ENCODE results near the gene ARID3C.

ARID3C gene

GRCh38 chr9:34629491-34629808 is 584 bp upstream of the ARID3C start:
- Histone ChIP-seq H3K4me3 (ENCODE audit: insufficient read depth, low read depth, low read length) (no peak overlapping the region), H3K9me3 (ENCODE audit: control insufficient read depth, low read length) (no peaks in the 10 kb centered on the region), H3K4me1 (ENCODE audit: control insufficient read depth, insufficient read depth, low read length) (peaks cover 23% of the 10 kb centered on the region), H3K27ac (ENCODE audit: insufficient read depth, low read depth, low read length, poor library complexity, severe bottlenecking) (no peak overlapping the region), H3K36me3 (ENCODE audit: control insufficient read depth, insufficient read depth, low read length) (no peaks in the 10 kb centered on the region), H3K27me3 (ENCODE audit: control insufficient read depth, insufficient read depth, low read length, poor library complexity, severe bottlenecking) (peaks cover 72% of the 10 kb centered on the region)
- 42 to 44% methylated on average over 5 of the region's 5 CpGs for WGBS, 2 experiments

- H3K4me1 ChIP-seq (ENCODE audit: control insufficient read depth, insufficient read depth, low read length): peaks cover 22% of the 10 kb centered on the region
- H3K9me3 ChIP-seq (ENCODE audit: control insufficient read depth, low read length): no peaks in the 10 kb centered on the region
- peak overlapping the region; percentile 18 for H3K4me3 ChIP-seq (ENCODE audit: insufficient read depth, low read depth, low read length)
- H3K36me3 ChIP-seq (ENCODE audit: control insufficient read depth, insufficient read depth, low read length): no peaks in the 10 kb centered on the region
- WGBS, 2 experiments: 62 to 65% methylated on average over 20 of the region's 20 CpGs
- no peak overlapping the region for H3K27ac ChIP-seq (ENCODE audit: insufficient read depth, low read depth, low read length, poor library complexity, severe bottlenecking)
- H3K27me3 ChIP-seq (ENCODE audit: control insufficient read depth, insufficient read depth, low read length, poor library complexity, severe bottlenecking): peaks cover 86% of the 10 kb centered on the region
These were observed 880 bp downstream of the ARID3C start for GRCh38 chr9:34627716-34628655.

- peaks cover 79% of the 10 kb centered on the region for H3K27me3 ChIP-seq (ENCODE audit: control insufficient read depth, insufficient read depth, low read length, poor library complexity, severe bottlenecking)
These were observed 3.7 kb downstream of the ARID3C start for GRCh38 chr9:34625186-34625486.

GRCh38 chr9:34624475-34625185 is 4.2 kb downstream of the ARID3C start:
- 21 to 22% methylated on average over 39 of the region's 39 CpGs for WGBS, 2 experiments
- no peak overlapping the region for H3K4me3 ChIP-seq (ENCODE audit: insufficient read depth, low read depth, low read length)
- H3K27ac ChIP-seq (ENCODE audit: insufficient read depth, low read depth, low read length, poor library complexity, severe bottlenecking): peak overlapping the region; percentile 76
- peaks cover 23% of the 10 kb centered on the region for H3K4me1 ChIP-seq (ENCODE audit: control insufficient read depth, insufficient read depth, low read length)
- H3K36me3 ChIP-seq (ENCODE audit: control insufficient read depth, insufficient read depth, low read length): no peaks in the 10 kb centered on the region
- no peaks in the 10 kb centered on the region for H3K9me3 ChIP-seq (ENCODE audit: control insufficient read depth, low read length)
- H3K27me3 ChIP-seq (ENCODE audit: control insufficient read depth, insufficient read depth, low read length, poor library complexity, severe bottlenecking): peaks cover 74% of the 10 kb centered on the region

More at GRCh38 chr9:34625186-34625486, 3.7 kb downstream of the ARID3C start:
- no peak overlapping the region for H3K4me3 ChIP-seq (ENCODE audit: insufficient read depth, low read depth, low read length)
- H3K4me1 ChIP-seq (ENCODE audit: control insufficient read depth, insufficient read depth, low read length): peaks cover 22% of the 10 kb centered on the region
- H3K36me3 ChIP-seq (ENCODE audit: control insufficient read depth, insufficient read depth, low read length): no peaks in the 10 kb centered on the region
- H3K9me3 ChIP-seq (ENCODE audit: control insufficient read depth, low read length): no peaks in the 10 kb centered on the region
- H3K27ac ChIP-seq (ENCODE audit: insufficient read depth, low read depth, low read length, poor library complexity, severe bottlenecking): no peak overlapping the region
- WGBS, 2 experiments: 52 to 58% methylated on average over 3 of the region's 3 CpGs

GRCh38 chr9:34623374-34624235 is 5.3 kb downstream of the ARID3C start:
- H3K36me3 ChIP-seq (ENCODE audit: control insufficient read depth, insufficient read depth, low read length): no peaks in the 10 kb centered on the region
- peaks cover 28% of the 10 kb centered on the region for H3K4me1 ChIP-seq (ENCODE audit: control insufficient read depth, insufficient read depth, low read length)
- H3K27ac ChIP-seq (ENCODE audit: insufficient read depth, low read depth, low read length, poor library complexity, severe bottlenecking): no peak overlapping the region
- no peak overlapping the region for H3K4me3 ChIP-seq (ENCODE audit: insufficient read depth, low read depth, low read length)
- 86 to 89% methylated on average over 63 of the region's 63 CpGs for WGBS, 2 experiments
- H3K27me3 ChIP-seq (ENCODE audit: control insufficient read depth, insufficient read depth, low read length, poor library complexity, severe bottlenecking): peaks cover 64% of the 10 kb centered on the region
- H3K9me3 ChIP-seq (ENCODE audit: control insufficient read depth, low read length): no peaks in the 10 kb centered on the region

- Histone ChIP-seq H3K27ac (ENCODE audit: insufficient read depth, low read depth, low read length, poor library complexity, severe bottlenecking) (no peak within 1 kb of the TSS), H3K4me3 (ENCODE audit: insufficient read depth, low read depth, low read length) (peak within 1 kb of the TSS; percentile 73), H3K4me1 (ENCODE audit: control insufficient read depth, insufficient read depth, low read length) (peaks cover 16% of the 10 kb centered on the region), H3K9me3 (ENCODE audit: control insufficient read depth, low read length) (no peaks in the 10 kb centered on the region), H3K27me3 (ENCODE audit: control insufficient read depth, insufficient read depth, low read length, poor library complexity, severe bottlenecking) (peaks cover 32% of the 10 kb centered on the region), H3K36me3 (ENCODE audit: control insufficient read depth, insufficient read depth, low read length) (peaks cover 7% of the 10 kb centered on the region)
- 8% methylated on average over 43 of the region's 43 CpGs for WGBS, 2 experiments
These were observed 8.5 kb downstream of the ARID3C start, which contains the start of gene DCTN3 for GRCh38 chr9:34620061-34620994. TSS of gene DCTN3 (minus strand) at chr9:34620495. CDS start at chr9:34620464, 31 bp downstream.

- no peak overlapping the region for H3K27ac ChIP-seq (ENCODE audit: insufficient read depth, low read depth, low read length, poor library complexity, severe bottlenecking)
- WGBS, 2 experiments: 67 to 71% methylated on average over 2 of the region's 2 CpGs
- H3K27me3 ChIP-seq (ENCODE audit: control insufficient read depth, insufficient read depth, low read length, poor library complexity, severe bottlenecking): peaks cover 5% of the 10 kb centered on the region
- no peaks in the 10 kb centered on the region for H3K9me3 ChIP-seq (ENCODE audit: control insufficient read depth, low read length)
- H3K4me3 ChIP-seq (ENCODE audit: insufficient read depth, low read depth, low read length): no peak overlapping the region
- peaks cover 7% of the 10 kb centered on the region for H3K36me3 ChIP-seq (ENCODE audit: control insufficient read depth, insufficient read depth, low read length)
- peaks cover 15% of the 10 kb centered on the region for H3K4me1 ChIP-seq (ENCODE audit: control insufficient read depth, insufficient read depth, low read length)
These were observed 13.7 kb downstream of the ARID3C start for GRCh38 chr9:34615132-34615531.

- Histone ChIP-seq H3K27ac (ENCODE audit: insufficient read depth, low read depth, low read length, poor library complexity, severe bottlenecking) (no peak overlapping the region), H3K4me3 (ENCODE audit: insufficient read depth, low read depth, low read length) (peak overlapping the region; percentile 56), H3K27me3 (ENCODE audit: control insufficient read depth, insufficient read depth, low read length, poor library complexity, severe bottlenecking) (peaks cover 5% of the 10 kb centered on the region), H3K36me3 (ENCODE audit: control insufficient read depth, insufficient read depth, low read length) (peaks cover 6% of the 10 kb centered on the region), H3K9me3 (ENCODE audit: control insufficient read depth, low read length) (no peaks in the 10 kb centered on the region), H3K4me1 (ENCODE audit: control insufficient read depth, insufficient read depth, low read length) (peaks cover 9% of the 10 kb centered on the region)
- WGBS, 2 experiments: 2% methylated on average over 14 of the region's 15 CpGs
These were observed 16.0 kb downstream of the ARID3C start for GRCh38 chr9:34612788-34613390.

Data from ectodermal cell (in vitro differentiated cells).